HCT116 (cell line): Measurements from ENCODE around the gene LRRC46. TPM values are rescaled to one million over a fixed set of nuclear protein-coding genes. Genes with fewer than 3 reads are reported as not detected.
A peak's percentile ranks its signal among the peaks of the same experiment; 100 is the strongest.

Experiments used
- ATAC-seq: fragments of 200-7000 bp; cut with Tn5 transposase; 2 replicates; pipeline ENCODE4 v1.9.1; 2020; ENCODE audit warnings: mild to moderate bottlenecking, moderate library complexity
- BruUV-seq: library from RNA; stranded (reverse); fragments of 400-500 nt; replicated peaks from 2 replicates; lab custom pipeline; 2021; lab: Mats Ljungman, UMichigan
- CTCF ChIA-PET: fragments of 300-600 bp; sonication (Branson Sonifier 250); formaldehyde crosslinking; loops from one replicate; lab custom pipeline; 2021; ENCODE audit warnings: antibody characterized with exemption; lab: Charles Lee
- POLR2A ChIA-PET: fragments of 300-600, 350-600 bp; sonication (Branson Sonifier 250); formaldehyde crosslinking; loops from one replicate; lab custom pipeline; 2021; ENCODE audit warnings: antibody characterized with exemption; lab: Charles Lee
- RAD21 ChIA-PET, 2 experiments: fragments of 300-600 bp; sonication (Branson Sonifier 250); formaldehyde crosslinking; loops; one replicate each; lab custom pipeline; 2023; ENCODE audit warnings: low total read pairs in 2 of 2; ENCODE audit not compliant: uncharacterized antibody in 2 of 2, unreplicated experiment in 2 of 2, low non-redundant PET in 1 of 2; lab: Charles Lee
- DNase-seq: peaks from one replicate; pipeline ENCODE4 v3.0.0-alpha.2; 2010; ENCODE audit warnings: low read depth, low spot score
- H2AFZ ChIP-seq: fragments of 200-600 bp; shearing (Covaris generic), sonication (generic); 2 replicates; pipeline ENCODE4 v1.6.1; 2017; ENCODE audit warnings: low read depth, mixed run types, mixed read lengths, antibody characterized with exemption, low read length; ENCODE audit not compliant: poor library complexity, severe bottlenecking
- H3K27ac ChIP-seq: 2 replicates; pipeline ENCODE4 v1.5.1; 2012; ENCODE audit warnings: low read depth, low read length
- H3K27me3 ChIP-seq: fragments of 200-600 bp; sonication (generic); 2 replicates; pipeline ENCODE4 v1.6.1; 2016; ENCODE audit warnings: mixed run types, low read length, mixed read lengths; ENCODE audit not compliant: insufficient read depth
- H3K36me3 ChIP-seq, 2 experiments: fragments of 200-500 bp in 1 of 2; fragments of 200-600 bp in 1 of 2; sonication (Bioruptor generic) in 1 of 2; sonication (generic) in 1 of 2; 2 replicates each; pipeline versions ENCODE4 v1.5.1 to v1.6.1; 2014 to 2016; ENCODE audit warnings: low read length in 2 of 2, inconsistent platforms in 1 of 2, mixed read lengths in 1 of 2, mixed run types in 1 of 2; ENCODE audit not compliant: insufficient read depth in 2 of 2, control insufficient read depth in 1 of 2
- H3K4me1 ChIP-seq, 2 experiments: fragments of 200-600 bp in 1 of 2; sonication (generic) in 1 of 2; 2 replicates each; pipeline versions ENCODE4 v1.5.1 to v1.6.1; 2012 to 2017; ENCODE audit warnings: low read length in 2 of 2, inconsistent platforms in 1 of 2, mild to moderate bottlenecking in 1 of 2, mixed read lengths in 1 of 2, mixed run types in 1 of 2, moderate library complexity in 1 of 2; ENCODE audit not compliant: insufficient read depth in 2 of 2, control insufficient read depth in 1 of 2
- H3K4me2 ChIP-seq: fragments of 200-600 bp; sonication (generic); 2 replicates; pipeline ENCODE4 v1.6.1; 2017; ENCODE audit warnings: mixed run types, low read length, mixed read lengths
- H3K4me3 ChIP-seq, 2 experiments: fragments of 200-600 bp in 1 of 2; sonication (generic) in 1 of 2; replicated peaks in 1 of 2; 2 replicates each; pipeline ENCODE4 v1.5.1; 2011 to 2016; ENCODE audit warnings: low read length in 2 of 2, control low read depth in 1 of 2, low read depth in 1 of 2, mild to moderate bottlenecking in 1 of 2, mixed read lengths in 1 of 2, mixed run types in 1 of 2
- H3K79me2 ChIP-seq: fragments of 200-600 bp; sonication (generic); 2 replicates; pipeline ENCODE4 v1.6.1; 2017; ENCODE audit warnings: mild to moderate bottlenecking, mixed run types, low read length, moderate library complexity, mixed read lengths; ENCODE audit not compliant: insufficient read depth
- H3K9ac ChIP-seq: fragments of 200-600 bp; sonication (generic); 2 replicates; pipeline ENCODE4 v1.6.1; 2016; ENCODE audit warnings: low read length, mixed read lengths
- H3K9me2 ChIP-seq: fragments of 200-600 bp; sonication (generic), shearing (Covaris generic); 2 replicates; pipeline ENCODE4 v1.6.1; 2017; ENCODE audit warnings: mixed run types, mild to moderate bottlenecking, moderate library complexity; ENCODE audit not compliant: insufficient read depth
- H3K9me3 ChIP-seq, 2 experiments: fragments of 200-500 bp in 1 of 2; fragments of 200-600 bp in 1 of 2; sonication (Bioruptor generic) in 1 of 2; sonication (generic) in 1 of 2; 2 replicates each; pipeline ENCODE4 v1.6.1; 2014 to 2017; ENCODE audit warnings: low read length in 2 of 2, mixed read lengths in 2 of 2, inconsistent platforms in 1 of 2, low read depth in 1 of 2, mild to moderate bottlenecking in 1 of 2, mixed run types in 1 of 2, moderate library complexity in 1 of 2; ENCODE audit not compliant: control insufficient read depth in 1 of 2, insufficient read depth in 1 of 2
- H4K20me1 ChIP-seq: fragments of 200-600 bp; sonication (generic), shearing (Covaris generic); 2 replicates; pipeline ENCODE4 v1.6.1; 2017; ENCODE audit warnings: mixed run types, mild to moderate bottlenecking, moderate library complexity; ENCODE audit not compliant: insufficient read depth
- ATF3 ChIP-seq: IDR thresholded peaks from 2 replicates; pipeline ENCODE4 v1.6.1; 2012
- CEBPB ChIP-seq: IDR thresholded peaks from 2 replicates; pipeline ENCODE4 v1.6.1; 2012; ENCODE audit warnings: low read depth
- EGR1 ChIP-seq: IDR thresholded peaks from 2 replicates; pipeline ENCODE4 v1.6.1; 2012; ENCODE audit warnings: low read depth
- ELF1 ChIP-seq: IDR thresholded peaks from 2 replicates; pipeline ENCODE4 v1.6.1; 2012; ENCODE audit warnings: low read depth, borderline replicate concordance
- EZH2phosphoT487 ChIP-seq: fragments of 200-600 bp; IDR thresholded peaks from 2 replicates; pipeline ENCODE4 v1.6.1; 2018; ENCODE audit warnings: antibody characterized with exemption, borderline replicate concordance
- FOSL1 ChIP-seq: IDR thresholded peaks from 2 replicates; pipeline ENCODE4 v1.6.1; 2012; ENCODE audit warnings: low read depth
- JUND ChIP-seq: IDR thresholded peaks from 2 replicates; pipeline ENCODE4 v1.6.1; 2012
- MAX ChIP-seq: IDR thresholded peaks from 2 replicates; pipeline ENCODE4 v1.6.1; 2012
- POLR2A ChIP-seq: IDR thresholded peaks from 2 replicates; pipeline ENCODE4 v1.7.0; 2011; ENCODE audit warnings: borderline replicate concordance; ENCODE audit not compliant: insufficient read depth, insufficient read length; ENCODE audit errors: extremely low read depth
- POLR2AphosphoS5 ChIP-seq: IDR thresholded peaks from 2 replicates; pipeline ENCODE4 v1.6.1; 2011; ENCODE audit warnings: mild to moderate bottlenecking, low read depth, low read length, moderate library complexity
- RAD21 ChIP-seq: IDR thresholded peaks from 2 replicates; pipeline ENCODE4 v1.6.1; 2012; ENCODE audit warnings: low read depth, mild to moderate bottlenecking
- REST ChIP-seq: IDR thresholded peaks from 2 replicates; pipeline ENCODE4 v1.6.1; 2012; ENCODE audit warnings: low read depth
- SIN3A ChIP-seq: IDR thresholded peaks from 2 replicates; pipeline ENCODE4 v1.6.1; 2012; ENCODE audit warnings: low read depth
- TCF7L2 ChIP-seq: IDR thresholded peaks from 2 replicates; pipeline ENCODE4 v1.7.0; 2011; ENCODE audit warnings: borderline replicate concordance, inconsistent platforms; ENCODE audit not compliant: insufficient read depth, insufficient read length; ENCODE audit errors: extremely low read depth
- intact Hi-C: fragments of 100-400 bp; cut with micrococcal nuclease; formaldehyde crosslinking; loops from 2 replicates; pipeline ENCODE4 v1.10.0; 2022
- total RNA-seq: library from RNA; stranded (reverse); gene quantifications from one replicate; pipeline ENCODE4 v1.2.1, GENCODE V29; 2021; ENCODE audit not compliant: unreplicated experiment

The LRRC46 gene
- total RNA-seq, 1 experiment from 2014 or later: 0.76 TPM

GRCh38 chr17:47829870-47830269 is 1.6 kb upstream of the LRRC46 start:
- H3K4me3 ChIP-seq: peak overlapping the region; percentile 90 to 99
- peak overlapping the region; percentile 82 for H3K9ac ChIP-seq
- DNase-seq (no peak), ATAC-seq (no peak)
- TF ChIP-seq MAX (no peak), POLR2AphosphoS5 (no peak), CEBPB (no peak), FOSL1 (no peak), ATF3 (no peak), POLR2A (no peak), TCF7L2 (no peak), SIN3A (no peak), REST (no peak), EGR1 (no peak), JUND (no peak), RAD21 (no peak), EZH2phosphoT487 (no peak), ELF1 (no peak)
- no peak overlapping the region for H2AFZ ChIP-seq
- H3K27ac ChIP-seq: peak overlapping the region; percentile 64; the same call in 1 of the 2 replicates
- H3K79me2 ChIP-seq: peaks cover 34% of the 10 kb centered on the region
- ChIA-PET POLR2A (interaction anchor here (3.4 kb wide), 1 partner anchor 8 kb away, joined by 18 read pairs; the partner anchor contains the start of gene OSBPL7), RAD21 (no interaction called here), CTCF (interaction anchor here (2.4 kb wide), 1 partner anchor 8 kb away, joined by 23 read pairs; the partner anchor contains the start of gene OSBPL7)
- H3K4me2 ChIP-seq: peak overlapping the region; percentile 90
- peaks cover 14 to 20% of the 10 kb centered on the region in 2 experiments; a peak in 3 of 4 replicates for H3K4me1 ChIP-seq
- H4K20me1 ChIP-seq: no peaks in the 10 kb centered on the region
- no peaks in the 10 kb centered on the region for H3K9me3 ChIP-seq
- H3K27me3 ChIP-seq: no peaks in the 10 kb centered on the region
- peaks cover 24 to 25% of the 10 kb centered on the region in 2 experiments for H3K36me3 ChIP-seq
- BruUV-seq: no TSS peak
- no peaks in the 10 kb centered on the region for H3K9me2 ChIP-seq
- intact Hi-C loops: loop anchor here (2.0 kb wide), 1 partner anchor 141 kb away; the partner anchor contains the start of gene CDK5RAP3
